HG03460 (cell line): ENCODE measurements around the gene TMEM254.
"Not testable (repeated sequence)": the region's sequence is repeated elsewhere in the genome, so short reads cannot be mapped to it uniquely, and the experiment has no call there.

ENCODE experiments used
- ATAC-seq: cut with Tn5 transposase; IDR thresholded peaks from one replicate; pipeline ENCODE4 v1.9.1; 2021; ENCODE audit not compliant: unreplicated experiment

The TMEM254 gene

GRCh38 chr10:80075781-80076180 lies 2.7 kb upstream of the TMEM254 start:
- ATAC-seq = no peak

- no peak for ATAC-seq
These were observed 507 bp upstream of the TMEM254 start for GRCh38 chr10:80077869-80078447.

GRCh38 chr10:80079312-80079719 lies 851 bp downstream of the TMEM254 start:
- no peak for ATAC-seq

DNA sequence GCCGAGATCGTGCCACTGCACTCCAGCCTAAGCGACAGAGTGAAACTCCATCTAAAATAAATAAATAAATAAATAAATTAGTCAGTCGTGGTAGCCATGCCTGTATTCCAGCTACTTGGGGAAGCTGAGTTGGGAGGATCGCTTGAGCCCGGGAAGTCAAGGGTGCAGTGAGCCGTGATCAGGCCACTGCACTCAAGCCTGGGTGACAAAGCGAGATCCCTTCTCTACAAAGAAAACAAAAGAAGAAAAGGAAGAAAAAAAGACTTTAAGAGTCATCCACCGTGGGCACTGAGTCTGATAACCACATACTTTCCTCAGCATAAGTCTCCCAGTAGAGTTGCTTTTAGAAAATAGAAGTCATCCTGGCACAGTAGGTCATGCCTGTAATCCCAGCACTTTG lies 2.6 kb downstream of the TMEM254 start:
- ATAC-seq = no peak

DNA sequence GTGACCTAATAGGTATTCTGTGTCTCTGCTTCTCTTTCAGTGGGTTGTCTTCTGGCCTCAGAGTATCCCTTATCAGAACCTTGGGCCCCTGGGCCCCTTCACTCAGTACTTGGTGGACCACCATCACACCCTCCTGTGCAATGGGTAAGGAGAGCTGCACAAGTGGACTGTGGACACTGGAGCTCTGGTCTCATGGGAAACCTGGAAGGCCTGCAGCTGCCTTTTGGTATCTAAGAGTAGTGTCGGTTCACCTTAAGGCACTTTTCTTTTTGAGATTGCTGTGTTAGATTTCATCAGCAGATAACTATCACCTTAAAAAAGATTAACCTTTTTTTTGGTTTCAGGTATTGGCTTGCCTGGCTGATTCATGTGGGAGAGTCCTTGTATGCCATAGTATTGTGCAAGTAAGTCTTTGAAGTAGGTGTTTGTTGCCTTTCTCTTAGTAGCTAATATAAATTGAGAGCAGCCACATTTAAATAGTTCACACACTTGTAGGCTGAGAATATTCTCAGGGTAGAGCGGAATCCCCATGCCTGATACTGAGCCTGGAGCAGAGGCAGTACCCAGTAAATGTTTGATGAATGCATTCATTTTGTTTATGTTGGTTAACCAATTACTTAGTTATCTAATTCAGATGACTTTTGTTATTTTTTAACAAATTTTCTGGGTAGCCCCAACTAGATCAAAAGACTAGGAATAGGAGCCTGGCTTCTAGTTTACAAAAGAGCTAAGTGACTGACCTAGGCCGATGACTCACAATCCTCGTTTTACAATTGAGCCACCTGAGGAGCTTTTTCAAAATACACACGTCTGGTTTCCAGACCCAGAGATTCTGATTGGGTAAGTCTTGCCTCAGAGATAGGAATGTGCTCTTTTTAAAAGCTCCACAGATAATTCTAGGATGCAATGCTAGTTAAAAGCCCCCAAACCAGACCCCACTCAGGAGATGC lies 3.6 kb downstream of the TMEM254 start:
- ATAC-seq = no peak

DNA sequence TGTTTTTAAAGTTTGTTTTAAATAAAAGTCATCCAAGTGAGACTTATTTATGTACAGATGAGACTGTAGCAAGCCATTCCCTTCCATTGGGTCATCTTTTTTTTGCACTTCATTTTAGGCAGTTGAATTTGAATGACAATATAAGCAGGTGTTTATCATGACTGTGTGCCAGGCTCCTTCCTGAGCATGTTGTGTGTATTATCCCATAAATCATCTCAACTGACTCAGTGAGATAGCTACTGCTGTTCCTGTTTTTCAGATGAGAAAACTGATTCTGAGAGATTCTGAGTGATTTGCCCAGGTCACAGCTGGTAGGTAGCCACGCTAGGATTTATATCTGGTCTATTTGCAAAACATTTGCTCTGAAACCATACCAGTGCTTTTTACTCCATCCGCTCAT lies 11.7 kb downstream of the TMEM254 start:
- no peak for ATAC-seq

DNA sequence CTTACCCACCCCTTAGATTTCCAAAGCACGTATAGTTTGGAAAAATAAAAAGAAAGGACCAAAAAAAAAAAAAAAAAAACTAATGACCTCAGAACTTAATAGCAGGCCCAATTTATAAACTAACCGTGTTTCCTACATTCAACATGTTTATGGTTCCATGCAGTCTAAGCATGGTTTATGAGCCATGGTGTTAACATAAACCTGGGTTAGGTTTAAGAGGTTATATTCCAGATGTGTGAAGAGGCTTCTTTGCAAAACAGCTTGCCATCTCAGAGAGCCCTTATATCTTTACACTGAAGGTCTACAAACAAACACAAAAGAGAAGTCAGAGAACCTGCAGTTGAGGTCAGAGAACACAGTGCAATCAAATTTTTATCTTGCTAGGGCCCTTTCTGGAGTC lies 15.8 kb downstream of the TMEM254 start:
- no peak for ATAC-seq

DNA sequence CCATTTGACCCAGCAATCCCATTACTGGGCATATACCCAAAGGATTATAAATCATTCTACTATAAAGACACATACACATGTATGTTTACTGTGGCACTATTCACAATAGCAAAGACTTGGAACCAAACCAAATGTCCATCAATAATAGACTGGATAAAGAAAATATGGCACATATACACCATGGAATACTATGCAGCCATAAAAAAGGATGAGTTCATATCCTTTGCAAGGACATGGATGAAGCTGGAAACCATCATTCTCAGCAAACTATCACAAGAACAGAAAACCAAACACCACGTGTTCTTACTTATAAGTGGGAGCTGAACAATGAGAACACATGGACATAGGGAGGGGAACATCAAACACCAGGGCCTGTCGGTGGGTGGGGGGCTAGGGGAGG lies 19.8 kb downstream of the TMEM254 start:
- ATAC-seq = not testable (repeated sequence)

- ATAC-seq = not testable (repeated sequence)
These were observed 20.8 kb downstream of the TMEM254 start for GRCh38 chr10:80099295-80099694.

DNA sequence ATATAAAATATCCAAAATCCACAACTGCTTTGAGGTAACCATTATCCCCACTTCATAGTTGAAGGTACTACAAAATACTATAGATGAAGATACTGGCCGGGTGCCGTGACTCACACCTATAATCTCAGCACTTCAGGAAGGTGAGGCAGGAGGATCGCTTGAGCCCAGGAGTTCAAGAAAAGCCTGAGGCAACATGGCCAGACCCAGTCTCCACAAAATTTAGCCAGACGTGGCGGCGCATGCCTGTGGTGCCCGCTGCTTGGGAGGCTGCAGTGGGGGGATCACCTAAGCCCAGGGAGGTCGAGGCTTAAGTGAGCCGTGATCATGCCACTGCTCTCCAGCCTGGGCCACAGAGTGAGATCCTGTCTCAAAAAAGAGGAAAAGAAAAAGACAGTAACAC lies 21.7 kb downstream of the TMEM254 start:
- ATAC-seq = no peak

DNA sequence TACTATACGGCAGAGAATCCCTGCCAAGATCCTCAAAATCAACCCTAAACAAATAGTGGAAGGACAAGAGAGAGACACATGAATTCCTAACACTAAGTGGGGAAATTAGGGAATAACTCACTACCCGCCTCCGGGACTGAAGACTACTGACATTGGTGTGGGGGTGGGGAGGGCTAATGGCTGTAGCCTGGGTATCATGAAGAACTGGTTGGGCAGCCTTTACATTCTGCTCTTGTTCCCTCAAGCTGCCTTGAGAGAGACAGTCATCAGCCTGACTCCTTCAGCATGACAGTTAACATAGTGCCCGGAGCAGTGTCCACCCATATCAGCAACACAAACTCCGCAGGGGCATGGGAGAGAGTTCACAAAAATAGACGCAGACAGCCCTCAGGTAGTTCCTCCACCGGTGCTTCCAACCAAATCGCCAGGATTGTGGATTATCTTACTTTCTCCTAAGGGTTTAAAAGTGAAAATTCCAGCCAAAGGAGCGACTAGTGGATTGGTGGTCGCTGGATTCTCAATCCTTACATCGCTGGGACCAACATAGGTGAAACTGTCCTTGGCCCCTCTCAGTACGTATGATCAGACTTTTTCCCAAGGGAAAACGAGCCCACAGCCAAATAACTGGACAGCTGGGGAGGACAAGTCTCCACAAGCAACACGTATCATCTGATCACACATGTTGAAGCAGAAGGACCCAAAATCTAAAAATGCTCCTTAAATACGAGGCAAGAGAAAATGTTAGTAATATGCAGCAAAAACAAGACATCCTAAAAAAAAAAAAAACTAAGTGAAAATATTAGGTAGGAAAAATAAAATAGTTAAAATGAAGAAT lies 22.6 kb downstream of the TMEM254 start:
- ATAC-seq = no peak

- no peak for ATAC-seq
These were observed 25.8 kb downstream of the TMEM254 start for GRCh38 chr10:80104066-80104926.

GRCh38 chr10:80108576-80109239 lies 30.2 kb downstream of the TMEM254 start:
- ATAC-seq = no peak

DNA sequence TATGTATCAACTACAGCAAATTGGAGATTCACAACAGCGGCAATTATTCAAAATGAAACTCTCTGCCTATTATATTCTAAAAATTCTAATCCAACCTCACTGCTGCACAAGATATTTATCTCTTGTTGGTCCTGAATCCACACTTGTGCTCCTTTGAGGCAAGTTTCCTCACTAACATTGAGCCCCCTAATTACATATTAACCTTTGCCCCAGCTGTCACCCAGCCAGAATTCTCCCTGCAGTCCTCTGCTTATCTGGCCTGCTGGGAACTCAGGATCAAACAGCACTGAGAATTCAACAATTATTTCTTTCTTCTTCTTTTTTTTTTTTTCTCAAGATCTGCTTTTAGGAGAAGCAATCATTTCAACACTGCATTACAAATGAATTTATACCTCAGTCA lies 32.5 kb downstream of the TMEM254 start:
- no peak for ATAC-seq

DNA sequence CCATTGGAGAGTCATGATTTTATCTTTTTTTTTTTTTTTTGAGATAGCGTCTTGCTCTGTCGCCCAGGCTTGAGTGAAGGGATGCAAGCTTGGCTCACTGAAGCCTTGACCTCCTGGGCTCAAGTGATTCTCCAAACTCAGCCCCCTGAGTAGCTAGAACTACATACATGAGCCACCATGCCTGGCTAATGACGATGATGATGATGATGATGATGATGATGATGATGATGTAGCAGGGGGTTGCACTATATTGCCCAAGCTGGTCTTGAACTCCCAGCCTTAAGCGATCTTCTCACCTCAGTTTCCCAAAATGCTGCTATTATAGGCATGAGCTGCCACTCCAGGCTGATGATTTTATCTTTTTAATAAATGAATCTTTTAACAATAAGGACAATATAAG lies 40.2 kb downstream of the TMEM254 start:
- no peak for ATAC-seq

GRCh38 chr10:80122110-80122710 lies 43.7 kb downstream of the TMEM254 start:
- ATAC-seq = no peak

DNA sequence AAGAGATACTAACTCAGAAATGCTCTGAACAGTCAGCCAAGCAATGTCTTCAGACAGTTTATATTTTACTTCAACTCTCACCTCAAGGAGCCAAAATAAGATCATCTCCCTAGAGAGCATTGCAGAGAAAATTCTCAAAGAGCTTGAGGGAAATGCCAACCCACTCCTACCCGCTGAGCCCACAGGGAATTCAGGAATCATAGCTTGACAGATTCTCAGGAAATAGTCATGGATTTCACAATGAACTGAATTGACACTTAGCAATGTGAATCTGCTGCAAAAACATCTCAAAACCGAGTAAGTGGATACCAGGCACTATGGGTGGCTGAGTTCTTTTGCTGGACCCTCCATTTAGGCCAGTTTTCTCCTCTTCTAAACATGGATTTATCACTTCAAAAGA lies 44.3 kb downstream of the TMEM254 start:
- ATAC-seq = no peak

GRCh38 chr10:80126876-80127275 lies 48.4 kb downstream of the TMEM254 start:
- ATAC-seq = no peak

- no peak for ATAC-seq
These were observed 53.0 kb downstream of the TMEM254 start for GRCh38 chr10:80131499-80131901.
